Femur (tissue), 1 donor: ENCODE measurements around the gene LITAF.

Source experiments
- DNase-seq: peaks from one replicate; pipeline ENCODE4 v3.0.0-alpha.2; 2017

Gene LITAF

GRCh38 chr16:11550791-11551498 is 35.8 kb downstream of the LITAF start:
- peak; percentile 81 for DNase-seq

- no peak for DNase-seq
Observed at GRCh38 chr16:11547118-11547916, 39.4 kb downstream of the LITAF start.

- DNase-seq, result no peak
Observed at GRCh38 chr16:11546608-11547061, 40.1 kb downstream of the LITAF start.

- DNase-seq, result no peak
Observed at GRCh38 chr16:11543661-11544393, 42.9 kb downstream of the LITAF start.

- DNase-seq, result no peak
Observed at GRCh38 chr16:11542069-11542744, 44.5 kb downstream of the LITAF start.

- DNase-seq, result no peak
Observed at GRCh38 chr16:11539641-11540050, 47.1 kb downstream of the LITAF start.

- no peak for DNase-seq
Observed at GRCh38 chr16:11538880-11539279, 47.8 kb downstream of the LITAF start.

GRCh38 chr16:11536104-11536866 is 50.4 kb downstream of the LITAF start:
- no peak for DNase-seq

- no peak for DNase-seq
Observed at GRCh38 chr16:11535494-11535893, 51.2 kb downstream of the LITAF start.

GRCh38 chr16:11534262-11534661 is 52.5 kb downstream of the LITAF start:
- DNase-seq, result no peak

- DNase-seq, result no peak
Observed at GRCh38 chr16:11533588-11533987, 53.1 kb downstream of the LITAF start.

GRCh38 chr16:11530171-11530940 is 56.4 kb downstream of the LITAF start:
- DNase-seq, result no peak

GRCh38 chr16:11529285-11529684 is 57.4 kb downstream of the LITAF start:
- DNase-seq, result no peak

- no peak for DNase-seq
Observed at GRCh38 chr16:11528053-11528452, 58.7 kb downstream of the LITAF start.

GRCh38 chr16:11526655-11527350 is 59.9 kb downstream of the LITAF start:
- DNase-seq, result no peak

GRCh38 chr16:11524098-11524760 is 62.5 kb downstream of the LITAF start:
- no peak for DNase-seq

GRCh38 chr16:11521055-11521454 is 65.7 kb downstream of the LITAF start:
- no peak for DNase-seq

GRCh38 chr16:11520442-11520841 is 66.3 kb downstream of the LITAF start:
- no peak for DNase-seq

GRCh38 chr16:11517961-11518360 is 68.8 kb downstream of the LITAF start:
- no peak for DNase-seq
